Parathyroid adenoma (tissue), 2 donors: ENCODE measurements around the gene TTF1.

Experiments used
- H2AFZ ChIP-seq: fragments of 300-600 bp; sonication (generic); one replicate; pipeline ENCODE4 v1.7.0; 2017; ENCODE audit warnings: antibody characterized with exemption, mild to moderate bottlenecking
- H3K27ac ChIP-seq: fragments of 300-600 bp; sonication (generic); one replicate; pipeline ENCODE4 v1.7.0; 2017
- H3K27me3 ChIP-seq: fragments of 300-600 bp; sonication (generic); one replicate; pipeline ENCODE4 v1.7.0; 2017; ENCODE audit warnings: low read length; ENCODE audit not compliant: control insufficient read depth, insufficient read depth
- H3K36me3 ChIP-seq: fragments of 300-600 bp; sonication (generic); one replicate; pipeline ENCODE4 v1.7.0; 2017; ENCODE audit warnings: low read length; ENCODE audit not compliant: control insufficient read depth, insufficient read depth
- H3K4me1 ChIP-seq: fragments of 300-600 bp; sonication (generic); one replicate; pipeline ENCODE4 v1.7.0; 2017; ENCODE audit warnings: control low read depth
- H3K4me2 ChIP-seq: fragments of 300-600 bp; sonication (generic); one replicate; pipeline ENCODE4 v1.7.0; 2017; ENCODE audit warnings: low read length
- H3K4me3 ChIP-seq: fragments of 300-600 bp; sonication (generic); one replicate; pipeline ENCODE4 v1.7.0; 2017; ENCODE audit warnings: low read depth, low read length
- H3K79me2 ChIP-seq: fragments of 300-600 bp; sonication (generic); one replicate; pipeline ENCODE4 v1.7.0; 2017; ENCODE audit warnings: control low read depth
- H3K9ac ChIP-seq: fragments of 300-600 bp; sonication (generic); one replicate; pipeline ENCODE4 v1.7.0; 2017; ENCODE audit warnings: mild to moderate bottlenecking
- H3K9me3 ChIP-seq: fragments of 300-600 bp; sonication (generic); one replicate; pipeline ENCODE4 v1.7.0; 2017; ENCODE audit warnings: low read length; ENCODE audit not compliant: control insufficient read depth
- CTCF ChIP-seq: fragments of 300-600 bp; sonication (generic); IDR thresholded peaks from one replicate; pipeline ENCODE4 v1.7.0; 2017; ENCODE audit warnings: antibody characterized with exemption, mild to moderate bottlenecking
- donor health status: primary hyperparathyroidism.

The TTF1 gene

DNA sequence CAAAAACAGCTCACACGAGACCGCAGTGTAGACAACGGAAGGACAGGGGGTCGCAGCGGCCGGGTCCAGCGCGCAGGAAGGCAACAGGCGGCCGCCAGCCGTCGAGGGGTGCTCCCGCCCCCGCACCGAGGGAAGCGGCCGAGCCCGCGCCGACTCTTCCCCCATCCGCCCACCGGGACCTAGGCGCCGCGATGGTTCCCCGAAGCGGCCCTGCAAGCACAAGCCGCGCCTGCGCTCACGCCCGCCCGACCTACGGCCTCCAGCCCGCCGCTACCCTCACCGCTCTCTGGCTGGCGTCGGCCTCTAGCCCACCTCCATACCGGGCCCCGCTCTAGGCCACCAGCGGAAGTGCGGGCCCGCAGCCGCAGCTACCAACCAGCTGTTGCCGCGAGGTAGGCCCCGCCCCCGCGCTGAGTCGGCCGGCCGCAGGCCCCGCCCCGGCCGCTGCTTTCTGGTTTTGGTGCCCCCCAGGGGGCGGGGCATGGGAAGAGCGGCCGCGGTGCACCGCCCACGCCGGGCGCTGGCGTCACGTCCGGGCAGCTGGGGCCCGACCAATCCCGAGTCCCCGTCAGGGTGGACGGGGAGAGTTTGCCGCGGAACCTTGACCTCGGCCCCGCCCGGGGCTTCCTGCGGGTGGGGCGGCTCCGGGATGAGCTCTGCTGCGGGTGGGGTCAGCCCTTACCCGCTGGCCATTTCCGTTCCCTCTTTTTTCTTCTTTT lies 51.8 kb downstream of the TTF1 start, which contains the start of gene SETX:
TSS of gene SETX (minus strand) at position 350 of the 719 bp plus-strand sequence. CDS start 5,558 bp downstream, outside the sequence.
- Histone ChIP-seq H3K4me1 (peaks cover 2% of the 10 kb centered on the region), H3K9ac (peak within 1 kb of the TSS; percentile 59), H3K4me2 (peak within 1 kb of the TSS; percentile 86), H3K4me3 (peak within 1 kb of the TSS; percentile 64), H3K36me3 (no peaks in the 10 kb centered on the region), H3K9me3 (no peaks in the 10 kb centered on the region), H2AFZ (peak within 1 kb of the TSS; percentile 48), H3K27ac (peak within 1 kb of the TSS; percentile 79), H3K79me2 (peaks cover 2% of the 10 kb centered on the region), H3K27me3 (no peaks in the 10 kb centered on the region)
- TF ChIP-seq CTCF, result no peak

GRCh38 chr9:132351404-132352045 lies 55.1 kb downstream of the TTF1 start:
- peaks cover 2% of the 10 kb centered on the region for H3K4me1 ChIP-seq
- H3K4me3 ChIP-seq, result no peak overlapping the region
- no peak overlapping the region for H3K9ac ChIP-seq
- TF ChIP-seq CTCF, result no peak
- peak overlapping the region; percentile 3 for H3K4me2 ChIP-seq
- H3K27ac ChIP-seq, result no peak overlapping the region
- no peaks in the 10 kb centered on the region for H3K27me3 ChIP-seq
- no peaks in the 10 kb centered on the region for H3K36me3 ChIP-seq
- no peaks in the 10 kb centered on the region for H3K9me3 ChIP-seq
- H3K79me2 ChIP-seq, result peaks cover 2% of the 10 kb centered on the region
- no peak overlapping the region for H2AFZ ChIP-seq

- no peaks in the 10 kb centered on the region for H3K36me3 ChIP-seq
- no peak overlapping the region for H3K27ac ChIP-seq
- H3K9ac ChIP-seq, result no peak overlapping the region
- no peak overlapping the region for H3K4me3 ChIP-seq
- no peak for TF ChIP-seq CTCF
- no peaks in the 10 kb centered on the region for H3K9me3 ChIP-seq
- no peaks in the 10 kb centered on the region for H3K27me3 ChIP-seq
- H3K79me2 ChIP-seq, result peaks cover 2% of the 10 kb centered on the region
- H3K4me2 ChIP-seq, result no peak overlapping the region
- H3K4me1 ChIP-seq, result peaks cover 2% of the 10 kb centered on the region
- H2AFZ ChIP-seq, result no peak overlapping the region
Observed at GRCh38 chr9:132350861-132351315, 55.8 kb downstream of the TTF1 start.

- no peak for TF ChIP-seq CTCF
- Histone ChIP-seq H3K4me1 (peaks cover under 1% of the 10 kb centered on the region), H3K4me3 (no peak overlapping the region), H3K79me2 (no peaks in the 10 kb centered on the region), H2AFZ (no peak overlapping the region), H3K27me3 (no peaks in the 10 kb centered on the region), H3K9me3 (no peaks in the 10 kb centered on the region), H3K27ac (peak overlapping the region; percentile 59), H3K9ac (no peak overlapping the region), H3K4me2 (no peak overlapping the region), H3K36me3 (no peaks in the 10 kb centered on the region)
Observed at GRCh38 chr9:132348676-132349075, 58.0 kb downstream of the TTF1 start.
